H9 (cell line): Measurements from ENCODE around the gene CPLX1. TPM values are rescaled to one million over a fixed set of nuclear protein-coding genes. Genes with fewer than 3 reads are reported as not detected.

Source experiments
- DNase-seq: peaks from one replicate; pipeline ENCODE4 v3.0.0-alpha.2; 2017
- H2AFZ ChIP-seq: one replicate; pipeline ENCODE4 v1.6.1; 2013; ENCODE audit warnings: mild to moderate bottlenecking, low read length, control low read depth, moderate library complexity
- H2AK5ac ChIP-seq: 2 replicates; pipeline ENCODE4 v1.6.1; 2013; ENCODE audit warnings: low read length, control low read depth, mixed read lengths; ENCODE audit not compliant: insufficient read length
- H2BK120ac ChIP-seq: one replicate; pipeline ENCODE4 v1.6.1; 2013; ENCODE audit warnings: low read depth, mild to moderate bottlenecking, low read length, control low read depth, inconsistent platforms; ENCODE audit not compliant: poor library complexity, severe bottlenecking
- H2BK12ac ChIP-seq: 2 replicates; pipeline ENCODE4 v1.6.1; 2013; ENCODE audit warnings: low read length, control low read depth, mixed read lengths, low read depth; ENCODE audit not compliant: insufficient read length
- H2BK15ac ChIP-seq: 2 replicates; pipeline ENCODE4 v1.6.1; 2013; ENCODE audit warnings: low read depth, low read length, control low read depth
- H2BK20ac ChIP-seq: one replicate; pipeline ENCODE4 v1.6.1; 2013; ENCODE audit warnings: low read depth, mild to moderate bottlenecking, low read length, control low read depth, inconsistent platforms; ENCODE audit not compliant: poor library complexity, severe bottlenecking
- H2BK5ac ChIP-seq: 2 replicates; pipeline ENCODE4 v1.6.1; 2013; ENCODE audit warnings: low read length, control low read depth, mixed read lengths; ENCODE audit not compliant: insufficient read length
- H3K14ac ChIP-seq: 2 replicates; pipeline ENCODE4 v1.6.1; 2013; ENCODE audit warnings: low read length, control low read depth; ENCODE audit not compliant: insufficient read depth
- H3K18ac ChIP-seq: 2 replicates; pipeline ENCODE4 v1.6.1; 2013; ENCODE audit warnings: low read depth, mild to moderate bottlenecking, mixed read lengths, low read length, control low read depth; ENCODE audit not compliant: insufficient read length
- H3K23ac ChIP-seq: 2 replicates; pipeline ENCODE4 v1.6.1; 2013; ENCODE audit warnings: low read length, control low read depth, mixed read lengths, low read depth; ENCODE audit not compliant: insufficient read length
- H3K23me2 ChIP-seq: 2 replicates; pipeline ENCODE4 v1.6.1; 2013; ENCODE audit warnings: low read depth, mild to moderate bottlenecking, mixed read lengths, low read length, control low read depth; ENCODE audit not compliant: insufficient read length, poor library complexity, severe bottlenecking
- H3K27ac ChIP-seq: 2 replicates; pipeline ENCODE4 v1.5.1; 2013; ENCODE audit warnings: low read length, control low read depth, mixed read lengths, low read depth; ENCODE audit not compliant: insufficient read length
- H3K27me3 ChIP-seq: 2 replicates; pipeline ENCODE4 v1.6.1; 2013; ENCODE audit warnings: low read length, control low read depth, inconsistent platforms; ENCODE audit not compliant: insufficient read depth
- H3K4ac ChIP-seq: 2 replicates; pipeline ENCODE4 v1.6.1; 2013; ENCODE audit warnings: low read depth, mild to moderate bottlenecking, control low read depth, inconsistent platforms, low read length, moderate library complexity
- H3K4me1 ChIP-seq: 2 replicates; pipeline ENCODE4 v1.6.1; 2013; ENCODE audit warnings: low read length, control low read depth, inconsistent platforms; ENCODE audit not compliant: insufficient read depth
- H3K4me2 ChIP-seq: 2 replicates; pipeline ENCODE4 v1.6.1; 2013; ENCODE audit warnings: low read length, control low read depth, mixed read lengths; ENCODE audit not compliant: insufficient read length, insufficient read depth
- H3K56ac ChIP-seq: 2 replicates; pipeline ENCODE4 v1.6.1; 2013; ENCODE audit warnings: low read depth, mild to moderate bottlenecking, mixed read lengths, low read length, control low read depth; ENCODE audit not compliant: insufficient read length
- H3K79me1 ChIP-seq: 2 replicates; pipeline ENCODE4 v1.6.1; 2013; ENCODE audit warnings: low read depth, mild to moderate bottlenecking, moderate library complexity, low read length, control low read depth, inconsistent platforms; ENCODE audit not compliant: insufficient read depth, poor library complexity, severe bottlenecking
- H3K79me2 ChIP-seq: 2 replicates; pipeline ENCODE4 v1.6.1; 2013; ENCODE audit warnings: low read length, control low read depth, inconsistent platforms; ENCODE audit not compliant: insufficient read depth
- H3K9ac ChIP-seq: 2 replicates; pipeline ENCODE4 v1.6.1; 2013; ENCODE audit warnings: low read length, control low read depth, mixed read lengths; ENCODE audit not compliant: insufficient read length; ENCODE audit errors: extremely low read depth
- H3K9me3 ChIP-seq: one replicate; pipeline ENCODE4 v1.6.1; 2013; ENCODE audit warnings: low read depth, low read length, inconsistent platforms; ENCODE audit not compliant: control insufficient read depth
- H3T11ph ChIP-seq: one replicate; pipeline ENCODE4 v1.6.1; 2013; ENCODE audit warnings: mild to moderate bottlenecking, low read length, control low read depth, inconsistent platforms
- H4K20me1 ChIP-seq: one replicate; pipeline ENCODE4 v1.6.1; 2013; ENCODE audit not compliant: control insufficient read depth, insufficient read length, insufficient read depth
- H4K5ac ChIP-seq: 2 replicates; pipeline ENCODE4 v1.6.1; 2013; ENCODE audit warnings: low read depth, mild to moderate bottlenecking, mixed read lengths, low read length, control low read depth; ENCODE audit not compliant: insufficient read length
- H4K8ac ChIP-seq: replicated peaks from 2 replicates; pipeline ENCODE4 v1.6.1; 2013; ENCODE audit warnings: low read length, control low read depth, mixed read lengths, low read depth; ENCODE audit not compliant: insufficient read length
- H4K91ac ChIP-seq: 2 replicates; pipeline ENCODE4 v1.6.1; 2013; ENCODE audit warnings: low read depth, mild to moderate bottlenecking, moderate library complexity, mixed read lengths, low read length, control low read depth; ENCODE audit not compliant: insufficient read length
- H3K27ac Mint-ChIP-seq, 3 experiments: 2 replicates in 2 of 3; 3 replicates in 1 of 3; pipeline ENCODE4 v1.8.0; 2020 to 2021; ENCODE audit warnings: mixed read lengths in 3 of 3, mild to moderate bottlenecking in 1 of 3, moderate library complexity in 1 of 3
- H3K27me3 Mint-ChIP-seq: 2 replicates; pipeline ENCODE4 v1.8.0; 2021; ENCODE audit warnings: low read depth, mild to moderate bottlenecking, moderate library complexity, mixed read lengths
- H3K36me3 Mint-ChIP-seq, 3 experiments: 2 replicates in 2 of 3; 3 replicates in 1 of 3; pipeline ENCODE4 v1.8.0; 2020 to 2021; ENCODE audit warnings: low read depth in 3 of 3, mixed read lengths in 3 of 3; ENCODE audit not compliant: insufficient read depth in 1 of 3
- H3K4me1 Mint-ChIP-seq, 2 experiments: 2 replicates each; pipeline ENCODE4 v1.8.0; 2020; ENCODE audit warnings: mixed read lengths in 2 of 2
- H3K4me3 Mint-ChIP-seq, 2 experiments: 2 replicates in 1 of 2; 3 replicates in 1 of 2; pipeline ENCODE4 v1.8.0; 2020 to 2021; ENCODE audit warnings: mild to moderate bottlenecking in 2 of 2, mixed read lengths in 2 of 2, moderate library complexity in 1 of 2
- H3K9me3 Mint-ChIP-seq, 2 experiments: 2 replicates in 1 of 2; 3 replicates in 1 of 2; pipeline ENCODE4 v1.8.0; 2020; ENCODE audit warnings: mild to moderate bottlenecking in 2 of 2, mixed read lengths in 2 of 2, moderate library complexity in 1 of 2
- CTCF ChIP-seq: fragments of 200-600 bp; sonication (generic); conservative IDR thresholded peaks from 3 replicates; pipeline ENCODE4 v1.8.0; 2021; ENCODE audit warnings: antibody characterized with exemption, mild to moderate bottlenecking
- WGBS: extraction: QIAGEN DNeasy Blood & Tissue Kit; methylation state at CpG from one replicate; pipeline ENCODE4 v1.1.7; 2013; ENCODE audit warnings: missing lambda C conversion rate, low lambda C conversion rate, mixed read lengths; ENCODE audit not compliant: insufficient read length; ENCODE audit errors: extremely low coverage; 5-methylcytosine and 5-hydroxymethylcytosine counted together
- total RNA-seq: library from RNA; stranded (reverse); gene quantifications from 2 replicates; pipeline ENCODE4 v1.2.1, GENCODE V29; 2021

CPLX1 gene
- total RNA-seq, 1 experiment from 2014 or later: 0.90 TPM

GRCh38 chr4:833731-834367 lies 7.9 kb upstream of the CPLX1 start:
- Histone ChIP-seq H2AK5ac (no peak overlapping the region), H3K4ac (no peak overlapping the region), H3K79me1 (no peaks in the 10 kb centered on the region), H2BK12ac (no peak overlapping the region), H3K4me1 (no peaks in the 10 kb centered on the region), H3K18ac (no peak overlapping the region), H2BK5ac (no peak overlapping the region), H4K91ac (no peak overlapping the region), H4K8ac (no peak overlapping the region), H4K5ac (no peak overlapping the region), H3K79me2 (no peaks in the 10 kb centered on the region), H3K56ac (no peak overlapping the region), H3K14ac (no peak overlapping the region), H3K23me2 (no peaks in the 10 kb centered on the region), H2BK15ac (no peak overlapping the region), H2BK120ac (no peak overlapping the region), H3T11ph (no peak overlapping the region), H3K9me3 (no peaks in the 10 kb centered on the region), H3K27ac (no peak overlapping the region), H3K9ac (no peak overlapping the region), H3K4me2 (no peak overlapping the region), H2AFZ (no peak overlapping the region), H3K27me3 (no peaks in the 10 kb centered on the region), H2BK20ac (no peak overlapping the region), H3K23ac (no peak overlapping the region), H4K20me1 (no peaks in the 10 kb centered on the region)
- Mint-ChIP-seq H3K27ac (no peak overlapping the region), H3K9me3 (peaks cover 12 to 14% of the 10 kb centered on the region in 2 experiments; a peak in 4 of 5 replicates), H3K4me3 (no peak overlapping the region), H3K27me3 (peaks cover 42% of the 10 kb centered on the region), H3K4me1 (no peaks in the 10 kb centered on the region), H3K36me3 (peaks cover 0 to 1% (median 0%) of the 10 kb centered on the region in 3 experiments; a peak in 3 of 7 replicates)
- WGBS: no CpG with 5 or more reads among the region's 18 CpGs
- no peak for TF ChIP-seq CTCF
- no peak for DNase-seq
